CD4-positive, alpha-beta T cell treated with Interleukin-6 for 4 hours (primary cell): ENCODE measurements around the gene UST.
"Not testable (repeated sequence)": the region's sequence is repeated elsewhere in the genome, so short reads cannot be mapped to it uniquely, and the experiment has no call there.

ENCODE experiments used
- DNase-seq: peaks from one replicate; pipeline ENCODE4 v3.0.0-alpha.2; 2020; ENCODE audit warnings: mixed read lengths

Gene UST

DNA sequence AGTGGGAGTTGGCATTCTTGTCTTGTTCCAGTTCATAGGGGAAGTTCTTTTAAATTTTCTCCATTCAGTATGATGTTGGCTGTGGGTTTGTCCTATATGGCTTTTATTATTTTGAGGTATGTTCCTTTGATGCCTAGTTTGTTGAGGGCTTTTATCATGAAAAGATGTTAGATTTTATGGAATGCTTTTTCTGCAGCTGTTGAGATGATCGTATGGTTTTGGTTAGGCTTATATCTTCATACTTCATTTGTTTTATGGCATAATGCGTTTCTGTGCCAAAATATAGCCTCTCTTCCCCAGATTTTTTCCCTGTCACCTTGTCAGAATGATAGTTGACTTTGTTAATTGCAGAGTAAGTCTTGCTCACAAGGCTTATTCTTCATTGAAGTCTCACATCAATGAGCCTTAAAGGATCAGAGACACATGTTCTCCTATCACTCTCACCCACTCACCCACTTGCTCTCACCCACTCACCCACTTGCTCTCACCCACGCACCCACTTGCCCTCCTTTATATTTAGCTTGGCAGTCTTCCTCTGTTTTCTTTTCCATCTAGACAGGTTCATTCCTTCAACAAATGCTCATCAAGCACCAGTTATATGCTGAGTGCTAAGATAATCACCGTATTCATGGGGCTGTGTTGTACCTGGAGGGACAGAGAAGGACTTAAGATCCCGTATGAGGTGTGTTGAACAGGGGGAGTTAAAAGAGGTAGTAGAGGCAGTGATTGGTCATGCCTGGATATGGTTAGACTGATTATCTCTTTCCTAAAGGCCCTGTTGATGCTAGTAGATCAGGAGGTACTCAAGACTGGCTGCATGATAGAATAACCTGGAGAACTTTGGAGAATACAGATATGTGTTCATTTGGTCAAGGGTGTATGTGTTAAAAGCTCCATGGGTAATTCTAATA is 19.3 kb downstream of the UST start:
- no peak for DNase-seq

DNA sequence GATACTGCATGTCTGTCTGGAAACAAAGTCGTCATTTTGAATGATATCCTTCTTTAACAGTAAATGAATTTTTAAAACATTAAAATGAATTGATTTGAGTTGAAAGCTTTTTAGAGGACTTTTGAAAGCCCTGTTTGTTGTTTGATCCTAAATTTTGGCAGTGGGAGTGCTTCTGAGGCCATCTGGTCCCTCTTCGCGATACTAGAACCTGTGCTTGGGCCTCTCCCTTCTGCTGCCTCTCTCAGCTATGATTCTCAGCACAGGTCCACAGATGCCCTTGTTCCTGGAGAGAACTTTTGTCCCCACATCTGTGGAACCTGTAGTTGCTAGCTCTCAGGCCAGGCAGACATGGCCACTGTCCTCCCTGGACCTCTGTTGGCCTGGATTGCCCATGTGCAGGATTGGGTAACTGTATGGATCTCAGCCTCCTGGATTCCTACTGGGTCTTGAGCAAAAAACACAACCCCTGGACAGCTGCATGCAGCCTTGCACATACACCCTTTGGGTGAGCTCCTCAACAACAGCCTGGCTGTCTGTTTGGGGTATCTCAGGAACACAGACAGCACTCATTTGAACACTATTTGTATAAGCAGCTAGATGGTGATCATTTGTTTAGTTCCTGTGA is 21.9 kb downstream of the UST start:
- DNase-seq, result no peak

DNA sequence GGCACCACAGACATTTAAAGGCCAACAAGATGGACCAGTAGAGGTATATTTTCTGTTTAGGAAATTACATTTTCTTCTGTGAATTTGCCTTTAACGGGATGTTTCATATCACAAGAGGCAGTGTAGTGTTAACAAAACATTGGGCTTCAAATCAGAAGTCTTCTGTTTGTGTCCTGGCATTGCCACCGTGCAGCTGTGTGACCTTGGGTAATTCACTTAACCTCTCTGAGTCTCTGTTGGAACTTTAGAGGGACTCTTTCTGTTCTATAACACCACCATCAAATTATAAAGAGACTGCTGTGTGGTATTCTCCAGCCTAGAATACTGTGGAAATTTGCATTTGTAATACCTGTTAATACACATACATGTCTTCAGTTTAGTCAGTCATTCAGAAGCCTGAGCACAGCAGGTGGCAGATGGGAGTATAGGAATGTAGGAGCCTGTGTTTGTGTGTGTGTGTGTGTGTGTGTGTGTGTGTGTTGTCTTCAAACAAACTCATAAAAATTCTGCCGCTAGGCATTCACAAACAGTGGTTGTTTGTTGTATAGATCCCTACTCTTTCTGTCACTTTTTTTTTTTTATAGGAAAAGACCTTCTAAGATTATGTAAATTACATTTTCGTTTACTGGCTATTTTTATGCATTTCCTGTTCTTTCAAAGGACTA is 22.6 kb downstream of the UST start:
- no peak for DNase-seq

DNA sequence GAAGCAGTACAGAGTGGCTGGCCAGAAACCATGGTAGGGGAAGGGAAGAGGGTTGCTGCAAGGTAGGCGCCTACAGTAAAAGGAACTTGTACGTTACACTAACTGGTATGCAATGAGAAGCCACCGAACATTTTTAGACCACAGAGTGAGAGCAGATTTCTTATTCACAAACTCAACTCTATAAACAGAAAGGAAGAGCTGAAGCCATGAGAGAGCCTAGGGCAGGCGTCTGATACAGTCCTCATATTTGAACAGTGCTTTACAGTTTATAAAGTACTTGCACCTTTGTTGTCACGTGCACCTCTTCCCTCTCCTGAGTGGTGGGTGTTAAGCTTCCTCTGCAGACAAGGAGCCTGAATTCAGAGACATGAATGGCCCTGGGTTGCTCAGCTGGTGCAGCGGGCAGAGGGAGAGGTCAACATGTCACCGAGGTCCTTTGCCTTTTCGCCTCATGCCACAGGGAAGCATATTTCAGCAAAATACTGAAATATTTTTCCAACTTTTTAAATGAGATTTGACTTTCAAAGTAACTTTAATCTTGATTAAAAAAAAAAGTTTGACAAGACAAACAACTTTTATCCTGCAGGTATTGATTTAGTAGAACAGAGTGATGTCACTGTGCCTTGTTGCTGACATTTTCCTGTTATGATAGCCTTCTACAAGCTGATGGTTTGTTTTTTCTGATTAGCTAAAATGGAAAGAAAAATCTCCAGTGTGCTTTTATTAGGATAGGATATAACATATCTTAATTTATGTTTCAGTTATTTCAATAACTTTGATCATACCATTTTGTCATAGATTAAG is 23.8 kb downstream of the UST start:
- DNase-seq, result no peak

DNA sequence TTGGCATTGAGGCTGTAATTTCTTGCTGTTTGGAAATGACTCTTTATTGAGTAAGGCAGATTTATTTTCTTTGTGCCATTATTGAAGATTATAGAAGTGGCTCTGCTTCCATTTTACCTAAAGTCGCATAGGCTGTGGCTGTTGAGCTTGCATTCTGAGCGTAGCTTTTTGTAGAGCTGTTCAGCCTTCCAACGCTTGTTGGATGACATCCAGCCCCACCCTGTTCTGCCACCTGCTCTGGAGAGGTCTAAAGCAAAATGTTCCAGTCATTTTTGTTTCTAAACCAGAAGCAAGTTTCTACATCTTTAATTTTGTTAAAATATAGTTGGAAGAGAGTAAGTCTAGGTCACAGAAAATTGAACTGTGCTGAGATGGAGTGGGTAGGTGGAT is 24.4 kb downstream of the UST start:
- DNase-seq, result no peak

DNA sequence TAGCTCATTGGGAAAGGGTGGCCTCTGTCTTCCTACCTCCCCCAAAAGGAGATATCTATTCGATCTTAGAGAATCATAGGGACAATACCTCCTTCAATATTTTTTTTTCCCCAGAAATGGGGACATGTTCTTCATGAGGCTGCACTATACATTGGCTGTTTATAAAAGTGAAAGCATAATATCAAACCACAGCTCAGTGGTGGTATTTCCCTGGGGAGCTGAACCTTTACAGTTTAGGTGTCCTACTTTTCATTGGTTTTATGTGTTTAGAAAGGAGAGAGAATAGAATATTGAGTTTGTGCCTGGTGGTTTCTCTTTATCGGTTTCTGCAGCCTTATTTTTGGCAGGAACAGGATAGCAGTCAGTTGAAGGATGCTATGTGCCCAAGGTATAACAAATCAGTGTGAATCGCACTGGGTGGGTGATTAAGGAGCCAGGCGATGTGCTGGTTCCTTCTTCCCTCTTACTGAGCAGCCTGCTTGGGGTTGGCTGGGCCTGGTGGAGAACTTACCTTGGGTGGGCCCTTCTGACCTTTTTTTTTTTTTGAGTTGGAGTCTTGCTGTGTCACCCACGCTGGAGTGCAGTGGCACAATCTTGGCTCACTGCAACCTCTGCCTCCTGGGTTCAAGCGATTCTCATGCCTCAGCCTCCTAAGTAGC is 25.2 kb downstream of the UST start:
- DNase-seq, result no peak

DNA sequence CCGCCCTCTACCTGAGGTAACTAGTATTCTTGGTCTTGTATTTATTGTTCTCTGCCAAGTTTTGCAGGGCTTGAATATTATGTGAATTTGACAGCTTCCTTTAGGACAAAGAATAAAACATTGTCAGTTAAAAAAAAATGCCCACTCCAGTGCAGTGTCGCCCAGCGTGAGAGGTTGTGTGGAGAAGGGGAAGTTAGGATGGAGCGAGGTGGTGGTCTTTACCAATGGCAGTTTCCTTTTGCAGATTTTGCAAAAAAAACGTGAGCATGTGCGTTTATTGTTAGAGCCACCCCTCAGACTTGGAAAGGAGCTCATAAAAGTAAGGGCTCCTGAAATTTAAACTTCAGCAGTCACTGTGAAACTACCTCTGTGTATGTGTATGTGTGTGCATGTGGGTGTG is 28.3 kb downstream of the UST start:
- no peak for DNase-seq

DNA sequence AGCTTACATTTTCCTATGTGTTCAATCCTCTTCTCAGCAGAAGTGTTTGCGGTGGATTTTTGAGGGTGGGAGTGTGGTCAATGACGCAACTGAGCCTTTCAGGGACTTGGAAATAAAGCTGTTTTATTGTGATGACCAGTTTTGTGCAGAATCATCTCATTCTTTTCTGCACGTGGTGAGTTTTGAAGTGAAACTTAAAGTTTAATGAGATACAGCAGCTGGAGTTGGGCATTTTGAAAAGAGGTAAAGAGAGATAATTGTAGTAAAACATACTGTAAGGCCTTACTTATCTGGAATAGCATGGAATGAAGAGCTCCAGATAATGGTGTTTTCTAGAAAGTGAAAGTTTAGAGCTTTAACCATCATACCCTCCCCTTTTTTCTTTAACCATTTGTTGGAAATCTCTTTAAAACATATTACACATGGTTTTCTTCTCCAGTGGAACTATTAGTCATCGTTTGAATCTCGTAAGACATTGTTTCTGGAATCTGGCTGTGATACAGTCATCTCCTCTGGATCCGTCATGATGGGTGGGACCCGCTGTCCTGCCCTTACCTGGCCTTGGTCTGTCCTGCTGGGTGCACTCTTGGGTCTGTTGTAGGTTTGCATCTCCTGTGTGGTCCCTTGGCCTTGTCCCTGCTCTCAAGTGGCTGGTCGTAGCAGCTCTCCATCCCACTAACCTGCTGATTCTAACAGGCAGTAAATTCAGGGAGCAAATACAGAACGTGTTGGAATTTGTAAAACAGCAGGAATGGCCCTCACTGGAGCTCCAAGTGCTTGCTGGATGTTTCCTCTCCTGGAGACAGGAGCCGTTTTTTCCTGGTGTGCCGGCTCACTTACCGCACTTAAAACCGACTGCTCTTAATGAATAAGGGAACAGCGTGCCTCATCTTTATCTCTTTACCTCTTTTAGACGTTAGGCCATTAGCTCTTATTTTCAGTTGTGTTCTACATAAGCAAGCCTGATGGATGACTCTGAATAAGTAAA is 29.8 kb downstream of the UST start:
- no peak for DNase-seq

DNA sequence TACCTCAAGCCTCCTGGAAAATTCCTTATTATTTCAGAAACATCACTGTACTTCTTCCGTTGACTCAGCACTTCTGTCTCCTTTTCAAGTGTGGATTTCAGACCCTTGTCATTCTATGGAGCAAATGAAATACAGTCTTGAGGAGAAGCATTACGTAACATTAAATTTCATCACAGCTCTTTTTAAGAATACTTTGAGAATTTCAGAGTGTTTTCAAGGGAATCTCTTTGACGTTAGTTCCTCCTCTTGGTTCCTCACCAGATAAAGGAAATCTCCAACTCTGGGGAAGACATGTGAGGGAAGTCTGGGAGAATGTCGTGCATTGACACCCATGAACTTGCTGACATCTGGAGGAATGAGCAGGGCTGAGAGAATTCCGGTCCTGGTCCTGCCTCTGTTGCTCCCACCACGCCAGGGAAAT is 32.3 kb downstream of the UST start:
- no peak for DNase-seq

DNA sequence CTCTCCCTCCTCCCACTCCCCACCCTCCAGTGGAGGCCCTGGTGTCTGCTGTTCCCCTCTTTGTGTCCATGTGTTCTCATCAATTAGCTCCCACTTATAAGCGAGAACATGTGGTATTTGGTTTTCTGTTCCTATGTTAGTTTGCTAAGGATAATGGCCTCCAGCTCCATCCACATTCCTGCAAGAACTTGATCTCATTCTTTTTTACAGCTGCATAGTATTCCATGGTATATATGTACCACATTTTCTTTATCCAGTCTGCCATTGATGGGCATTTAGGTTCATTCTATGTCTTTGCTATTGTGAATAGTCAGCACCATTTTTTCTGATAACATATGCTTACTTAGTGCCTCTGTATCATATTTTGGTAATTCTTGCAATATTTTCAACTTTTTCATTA is 33.6 kb downstream of the UST start:
- DNase-seq, result not testable (repeated sequence)

DNA sequence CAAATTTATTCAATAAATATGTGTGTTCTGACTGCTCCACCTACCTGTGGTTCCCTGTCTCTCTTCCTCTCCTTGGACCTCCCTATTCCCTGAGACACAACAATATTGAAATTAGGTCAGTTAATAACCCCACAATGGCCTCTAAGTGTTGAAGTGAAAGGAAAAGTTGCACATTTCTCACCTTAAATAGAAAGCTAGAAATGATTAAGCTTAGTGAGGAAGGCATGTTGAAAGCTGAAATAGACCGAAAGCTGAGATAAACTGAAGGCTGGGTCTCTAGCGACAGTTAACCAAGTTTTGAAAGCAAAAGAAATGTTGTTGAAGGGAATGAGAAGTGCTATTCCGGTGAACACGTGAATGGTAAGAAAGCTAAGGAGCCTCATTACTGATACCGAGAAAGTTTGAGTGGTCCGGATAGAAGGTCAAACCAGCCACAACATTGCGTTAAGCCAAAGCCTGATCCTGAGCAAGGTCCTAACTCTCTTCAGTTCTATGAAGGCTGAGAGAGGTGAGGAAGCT is 34.1 kb downstream of the UST start:
- DNase-seq, result no peak

DNA sequence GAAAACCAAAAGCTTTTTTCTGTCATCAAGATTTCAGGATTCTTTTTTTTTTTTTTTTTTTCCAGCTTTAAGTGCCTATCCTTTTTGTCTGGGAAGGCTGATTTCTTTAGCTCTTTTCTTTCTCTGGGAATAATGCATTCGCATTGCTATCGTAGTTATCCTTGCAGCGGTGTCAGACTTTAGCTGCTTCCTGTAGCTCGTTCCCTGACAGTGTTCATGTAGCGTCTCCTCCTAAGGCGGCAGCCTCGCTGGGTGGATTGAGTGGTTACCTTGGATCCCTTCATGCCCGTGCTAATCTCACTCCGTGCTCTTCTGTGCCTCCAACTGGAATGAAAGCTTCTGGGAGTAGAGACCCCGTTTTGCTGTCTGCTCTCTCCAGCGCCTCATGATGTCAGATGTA is 43.1 kb downstream of the UST start:
- no peak for DNase-seq

DNA sequence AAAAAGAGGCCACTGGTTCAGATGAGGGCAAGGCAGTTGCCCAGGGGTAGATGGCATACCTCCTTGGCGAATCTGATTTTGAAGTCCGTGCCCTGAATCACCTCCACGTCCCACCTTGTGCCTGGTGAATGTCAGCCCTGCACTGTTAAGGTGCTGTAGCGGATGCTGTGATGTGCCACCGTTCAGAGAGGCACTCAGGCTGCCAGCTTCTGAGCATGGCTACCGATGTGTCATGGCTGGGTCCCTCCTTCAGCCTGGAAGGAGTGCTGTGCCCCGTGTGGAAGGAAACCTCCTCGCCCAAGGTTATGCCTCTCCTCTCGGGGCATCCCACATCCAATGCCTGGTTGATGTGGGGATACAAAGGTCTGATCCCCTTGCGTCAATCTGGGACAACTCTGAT is 43.6 kb downstream of the UST start:
- DNase-seq, result no peak

DNA sequence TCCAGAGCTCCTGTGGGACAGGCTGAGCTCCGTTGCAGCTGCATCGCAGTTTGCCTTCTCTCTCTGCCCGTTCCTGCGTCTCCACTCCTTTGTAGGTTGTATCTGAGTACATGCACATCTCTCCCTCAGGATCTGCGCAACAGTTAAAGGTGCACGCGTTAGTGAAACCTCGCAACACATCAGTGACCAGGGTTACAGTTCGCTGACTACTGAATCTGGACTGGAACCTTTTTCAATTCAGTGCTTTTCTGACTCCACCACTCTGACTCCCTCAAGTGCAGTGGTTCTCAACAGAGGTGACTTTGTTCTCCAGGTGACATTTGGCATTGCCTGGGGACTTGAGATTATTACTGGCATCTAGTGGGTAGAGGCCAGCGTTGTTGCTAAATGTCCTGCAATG is 44.0 kb downstream of the UST start:
- no peak for DNase-seq

DNA sequence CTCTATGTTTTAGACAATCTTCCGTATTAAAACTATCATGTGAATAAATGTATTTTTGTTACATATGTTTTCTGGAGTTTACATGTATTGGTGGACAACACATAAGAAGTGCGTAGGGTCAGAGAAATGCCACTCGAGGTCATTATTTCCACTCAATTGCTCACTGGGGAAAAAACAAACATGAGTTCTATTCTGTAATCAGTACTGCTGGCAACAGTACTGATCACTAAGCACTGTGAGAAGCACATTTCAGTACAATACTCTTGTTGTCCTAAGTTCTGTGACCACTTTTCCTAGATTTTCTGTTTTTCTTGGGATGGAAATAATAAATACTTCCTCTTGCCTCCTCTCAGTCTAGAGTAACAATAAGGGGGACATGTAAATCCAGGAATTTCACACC is 44.5 kb downstream of the UST start:
- no peak for DNase-seq

DNA sequence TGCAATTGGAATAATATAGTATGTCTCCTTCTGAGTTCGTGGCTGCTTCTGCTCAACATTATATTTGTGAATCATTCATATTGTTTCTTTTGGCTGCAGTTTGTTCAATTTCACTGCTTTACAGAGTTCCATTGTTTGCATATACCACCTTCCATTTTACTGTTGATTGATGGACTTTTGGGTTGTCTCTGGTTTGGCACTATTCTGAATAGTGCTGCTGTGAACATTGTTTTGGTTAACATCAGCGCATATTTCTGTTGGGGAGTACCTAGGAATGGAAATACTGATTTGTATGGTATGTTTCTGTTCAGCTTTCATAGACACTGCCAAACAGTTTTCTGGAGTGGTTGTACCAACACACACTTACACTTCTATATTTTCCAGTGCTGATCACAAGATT is 46.9 kb downstream of the UST start:
- no peak for DNase-seq

DNA sequence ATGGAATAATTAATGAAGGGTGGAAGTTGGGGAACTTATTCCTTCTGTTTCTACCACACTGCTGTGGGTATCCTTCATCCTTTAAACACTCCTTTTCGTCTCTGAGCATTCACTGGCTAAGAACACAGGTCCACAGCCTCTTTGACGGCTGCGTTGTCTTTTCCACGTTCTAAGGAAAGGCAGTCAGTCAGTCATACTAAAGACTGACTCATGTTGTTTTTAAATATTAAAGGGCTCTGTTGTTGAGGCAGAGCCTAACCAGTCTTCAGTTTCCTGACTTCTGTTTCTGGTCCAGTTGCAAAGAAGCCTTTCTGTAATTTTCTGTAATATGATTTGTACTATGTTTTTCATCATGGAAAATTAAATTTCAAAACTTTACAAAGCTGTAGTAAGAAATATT is 48.0 kb downstream of the UST start:
- DNase-seq, result no peak

DNA sequence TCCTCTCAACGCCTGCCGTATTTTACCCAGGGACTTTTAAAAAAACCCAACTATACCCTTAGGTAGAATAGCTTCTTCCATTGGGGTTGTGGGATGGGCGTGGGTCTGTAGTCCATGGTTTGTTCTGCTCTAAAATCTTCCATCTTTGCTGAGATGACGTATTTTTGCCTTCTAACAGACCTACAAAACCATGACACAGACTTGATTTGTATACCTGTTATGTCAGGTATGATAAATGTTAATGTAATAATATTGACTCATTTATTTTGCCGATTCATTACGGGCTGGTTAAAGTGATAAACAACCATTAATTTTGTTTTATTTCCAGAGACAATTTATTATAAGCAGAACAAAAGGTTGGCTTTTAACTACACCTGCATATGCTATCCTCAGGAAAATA is 48.7 kb downstream of the UST start:
- no peak for DNase-seq

DNA sequence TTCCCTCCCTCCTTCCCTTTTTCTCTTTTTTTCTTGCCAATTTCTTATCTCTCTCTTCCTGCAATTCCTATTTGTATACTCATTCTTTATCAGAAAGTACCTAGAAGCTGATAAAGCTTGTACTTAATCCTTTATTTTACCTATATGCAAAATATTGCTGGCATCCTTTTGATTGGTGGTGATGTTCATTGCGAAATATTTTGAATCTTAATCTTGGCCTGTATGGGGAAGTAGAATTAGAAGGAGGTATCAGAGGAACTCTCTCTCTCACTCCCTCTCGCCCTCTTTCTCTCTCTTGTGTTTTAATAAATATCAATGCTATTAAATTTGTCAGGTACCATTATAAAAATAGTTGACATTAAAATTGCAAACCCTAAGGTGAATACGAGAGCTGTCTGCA is 52.8 kb downstream of the UST start:
- DNase-seq, result no peak

DNA sequence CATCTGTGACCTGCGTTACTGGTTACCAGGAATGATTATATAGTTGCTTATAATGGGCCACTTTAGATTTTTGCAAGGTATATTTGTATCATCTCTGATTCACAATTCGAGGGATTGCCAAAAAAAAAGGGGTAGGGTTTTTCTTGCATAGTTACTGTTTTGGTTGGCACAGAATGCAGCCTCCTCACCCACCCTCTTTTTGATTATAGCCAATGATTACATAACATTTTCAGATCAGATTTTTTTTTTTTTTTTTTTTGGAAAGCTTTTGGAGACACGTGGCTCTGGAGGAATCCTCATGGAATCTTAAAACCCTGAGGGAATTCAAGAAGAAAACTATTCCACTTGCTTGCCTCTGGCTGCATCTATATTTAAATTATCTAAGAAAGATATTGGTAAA is 53.7 kb downstream of the UST start:
- no peak for DNase-seq

DNA sequence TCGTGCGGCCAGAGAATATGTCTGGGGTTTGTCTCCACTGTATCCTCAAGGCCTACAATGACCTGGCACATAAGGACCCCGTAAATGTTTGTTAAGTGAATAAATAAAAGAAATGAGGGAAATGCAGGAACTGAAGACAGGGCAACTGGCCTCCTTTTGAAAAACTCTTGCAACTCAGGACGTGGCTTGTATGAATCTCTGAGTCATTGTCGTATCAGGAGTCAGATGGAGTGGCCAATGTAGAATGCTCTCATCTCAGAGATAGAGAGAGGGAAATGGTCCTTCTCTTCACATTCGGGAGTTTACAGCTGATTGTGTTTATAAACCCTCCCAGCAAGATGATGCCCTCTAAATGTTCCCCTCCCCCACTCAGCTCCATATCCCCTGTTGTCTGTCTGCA is 57.1 kb downstream of the UST start:
- DNase-seq, result no peak
